ENCODE data around the gene SFXN3.
A peak's percentile ranks its signal among the peaks of the same experiment; 100 is the strongest.

The SFXN3 gene

GRCh38 chr10:101070098-101070497, 39.1 kb downstream of the SFXN3 start:
- no peak for DNase-seq

- peak in 1 of 56 donors; percentile 28 for DNase-seq
Observed at GRCh38 chr10:101071267-101071884, 40.3 kb downstream of the SFXN3 start.

GRCh38 chr10:101071885-101072433, 40.9 kb downstream of the SFXN3 start:
- no peak for DNase-seq

GRCh38 chr10:101072923-101073322, 41.9 kb downstream of the SFXN3 start:
- DNase-seq = no peak

GRCh38 chr10:101073631-101074030, 42.6 kb downstream of the SFXN3 start:
- no peak for DNase-seq

- no peak for DNase-seq
Observed at GRCh38 chr10:101075775-101076174, 44.7 kb downstream of the SFXN3 start.

- DNase-seq = no peak
Observed at GRCh38 chr10:101076630-101077029, 45.6 kb downstream of the SFXN3 start.

GRCh38 chr10:101079874-101080273, 48.8 kb downstream of the SFXN3 start:
- DNase-seq = no peak

- DNase-seq = no peak
Observed at GRCh38 chr10:101080933-101081931, 50.2 kb downstream of the SFXN3 start.

- no peak for DNase-seq
Observed at GRCh38 chr10:101085846-101086245, 54.8 kb downstream of the SFXN3 start.

GRCh38 chr10:101087376-101087775, 56.3 kb downstream of the SFXN3 start:
- no peak for DNase-seq

- no peak for DNase-seq
Observed at GRCh38 chr10:101087965-101088364, 56.9 kb downstream of the SFXN3 start.

GRCh38 chr10:101089520-101090299, 58.7 kb downstream of the SFXN3 start:
- DNase-seq = no peak

GRCh38 chr10:101090597-101090996, 59.6 kb downstream of the SFXN3 start:
- DNase-seq = no peak

All from amygdala (tissue), 56 donors.